Caco-2 (cell line): ENCODE data around the gene FXR2. TPM values are rescaled to one million over a fixed set of nuclear protein-coding genes. Genes with fewer than 3 reads are reported as not detected.

ENCODE experiments used
- BruUV-seq: library from RNA; stranded (reverse); fragments of 400-500 nt; replicated peaks from 2 replicates; lab custom pipeline; 2021; lab: Mats Ljungman, UMichigan
- CTCF ChIA-PET: fragments of 300-600 bp; sonication (Branson Sonifier 250); formaldehyde crosslinking; loops from one replicate; lab custom pipeline; 2022; ENCODE audit warnings: antibody characterized with exemption; lab: Charles Lee
- POLR2A ChIA-PET: fragments of 300-600 bp; sonication (Branson Sonifier 250); formaldehyde crosslinking; loops from one replicate; lab custom pipeline; 2022; ENCODE audit warnings: antibody characterized with exemption; lab: Charles Lee
- DNase-seq, 2 experiments: peaks; one replicate each; pipeline versions ENCODE4 v3.0.0 to v3.0.0-alpha.2; 2020 to 2022
- H3K27me3 ChIP-seq: replicated peaks from 2 replicates; pipeline ENCODE4 v1.6.0; 2011; ENCODE audit warnings: low read length; ENCODE audit not compliant: control insufficient read depth, insufficient read depth
- H3K36me3 ChIP-seq: 2 replicates; pipeline ENCODE4 v1.5.1; 2011; ENCODE audit warnings: low read length; ENCODE audit not compliant: control insufficient read depth, insufficient read depth
- H3K4me1 ChIP-seq: fragments of 250-450 bp; sonication (Bioruptor Pico); 2 replicates; pipeline ENCODE4 v1.5.1; 2020; ENCODE audit warnings: mild to moderate bottlenecking
- H3K4me3 ChIP-seq: 2 replicates; pipeline ENCODE4 v1.5.1; 2011; ENCODE audit warnings: low read depth, mild to moderate bottlenecking, control low read depth, low read length
- H3K9me3 ChIP-seq: fragments of 250-450 bp; sonication (Bioruptor Pico); 2 replicates; pipeline ENCODE4 v1.5.1; 2020; ENCODE audit warnings: mild to moderate bottlenecking, moderate library complexity
- H3K27ac Mint-ChIP-seq: one replicate; pipeline ENCODE4 v1.8.0; 2022; ENCODE audit warnings: mixed read lengths; ENCODE audit not compliant: unreplicated experiment
- H3K27me3 Mint-ChIP-seq: one replicate; pipeline ENCODE4 v1.8.0; 2022; ENCODE audit warnings: mixed read lengths; ENCODE audit not compliant: insufficient read depth, unreplicated experiment
- H3K36me3 Mint-ChIP-seq: one replicate; pipeline ENCODE4 v1.8.0; 2022; ENCODE audit warnings: mild to moderate bottlenecking, mixed read lengths; ENCODE audit not compliant: insufficient read depth, unreplicated experiment
- H3K4me1 Mint-ChIP-seq: one replicate; pipeline ENCODE4 v1.8.0; 2022; ENCODE audit warnings: low read depth, mixed read lengths; ENCODE audit not compliant: unreplicated experiment
- H3K4me3 Mint-ChIP-seq: one replicate; pipeline ENCODE4 v1.8.0; 2022; ENCODE audit warnings: mild to moderate bottlenecking, moderate library complexity, mixed read lengths; ENCODE audit not compliant: unreplicated experiment
- H3K9me3 Mint-ChIP-seq: one replicate; pipeline ENCODE4 v1.8.0; 2022; ENCODE audit warnings: mixed read lengths; ENCODE audit not compliant: unreplicated experiment
- intact Hi-C: fragments of 100-400 bp; cut with micrococcal nuclease; formaldehyde crosslinking; loops from one replicate; pipeline ENCODE4 v1.10.0; 2022; ENCODE audit not compliant: unreplicated experiment
- total RNA-seq: library from RNA; stranded (reverse); gene quantifications from 2 replicates; pipeline ENCODE4 v1.2.3, GENCODE V29; 2022
- TF ChIP-seq, protein P1 (sequence below), 2 experiments: fragments of 200-600 bp in 1 of 2; IDR thresholded peaks; 1 replicate in 1 of 2; 2 replicates in 1 of 2; pipeline versions ENCODE4 v1.5.1 to v1.8.0; 2011 to 2022; ENCODE audit warnings: antibody characterized with exemption in 1 of 2, control low read depth in 1 of 2, inconsistent platforms in 1 of 2, low read depth in 1 of 2, low read length in 1 of 2, mild to moderate bottlenecking in 1 of 2, moderate library complexity in 1 of 2; ENCODE audit not compliant: insufficient read depth in 1 of 2, severe bottlenecking in 1 of 2, unreplicated experiment in 1 of 2

FXR2 gene
- total RNA-seq, 1 experiment from 2014 or later: 25.3 TPM

DNA sequence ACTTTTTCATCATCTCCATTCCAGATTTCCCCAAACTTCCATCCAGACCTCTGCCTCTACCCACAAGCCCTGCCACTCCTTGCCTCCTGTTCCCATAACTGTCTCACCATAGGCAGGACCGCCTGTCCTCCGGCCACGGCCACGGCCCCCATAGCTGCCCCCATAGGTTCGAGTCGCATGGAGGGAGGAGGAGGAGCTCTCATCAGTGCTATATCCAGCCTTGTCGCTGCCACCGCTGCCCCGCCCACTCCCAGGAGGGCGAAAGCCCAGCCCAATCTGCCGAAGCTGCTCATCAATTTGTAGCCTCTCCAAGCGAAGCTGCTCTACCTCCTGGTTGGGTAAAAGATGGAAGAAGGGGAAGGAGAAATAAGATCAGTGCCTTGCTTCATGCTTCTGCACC lies 21.4 kb downstream of the FXR2 start:
- H3K4me1 Mint-ChIP-seq: no peaks in the 10 kb centered on the region
- Histone ChIP-seq H3K4me3 (no peak overlapping the region), H3K9me3 (no peaks in the 10 kb centered on the region), H3K27me3 (no peaks in the 10 kb centered on the region), H3K36me3 (no peaks in the 10 kb centered on the region), H3K4me1 (no peaks in the 10 kb centered on the region)
- no peak for DNase-seq
- H3K27me3 Mint-ChIP-seq: no peaks in the 10 kb centered on the region
- ChIA-PET POLR2A (no interaction called here), CTCF (no interaction called here)
- no TSS peak for BruUV-seq
- H3K9me3 Mint-ChIP-seq: no peaks in the 10 kb centered on the region
- peaks cover 68% of the 10 kb centered on the region for H3K36me3 Mint-ChIP-seq
- H3K4me3 Mint-ChIP-seq: no peak overlapping the region
- intact Hi-C loops: no loop called here
- H3K27ac Mint-ChIP-seq: no peak overlapping the region
- TF ChIP-seq, protein P1, sequence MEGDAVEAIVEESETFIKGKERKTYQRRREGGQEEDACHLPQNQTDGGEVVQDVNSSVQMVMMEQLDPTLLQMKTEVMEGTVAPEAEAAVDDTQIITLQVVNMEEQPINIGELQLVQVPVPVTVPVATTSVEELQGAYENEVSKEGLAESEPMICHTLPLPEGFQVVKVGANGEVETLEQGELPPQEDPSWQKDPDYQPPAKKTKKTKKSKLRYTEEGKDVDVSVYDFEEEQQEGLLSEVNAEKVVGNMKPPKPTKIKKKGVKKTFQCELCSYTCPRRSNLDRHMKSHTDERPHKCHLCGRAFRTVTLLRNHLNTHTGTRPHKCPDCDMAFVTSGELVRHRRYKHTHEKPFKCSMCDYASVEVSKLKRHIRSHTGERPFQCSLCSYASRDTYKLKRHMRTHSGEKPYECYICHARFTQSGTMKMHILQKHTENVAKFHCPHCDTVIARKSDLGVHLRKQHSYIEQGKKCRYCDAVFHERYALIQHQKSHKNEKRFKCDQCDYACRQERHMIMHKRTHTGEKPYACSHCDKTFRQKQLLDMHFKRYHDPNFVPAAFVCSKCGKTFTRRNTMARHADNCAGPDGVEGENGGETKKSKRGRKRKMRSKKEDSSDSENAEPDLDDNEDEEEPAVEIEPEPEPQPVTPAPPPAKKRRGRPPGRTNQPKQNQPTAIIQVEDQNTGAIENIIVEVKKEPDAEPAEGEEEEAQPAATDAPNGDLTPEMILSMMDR (IDR thresholded peaks at IDR 0.05; ENCODE audit: insufficient read depth in 1 of 2, low read depth in 1 of 2, low read length in 1 of 2, severe bottlenecking in 1 of 2, unreplicated experiment in 1 of 2): no peak

DNA sequence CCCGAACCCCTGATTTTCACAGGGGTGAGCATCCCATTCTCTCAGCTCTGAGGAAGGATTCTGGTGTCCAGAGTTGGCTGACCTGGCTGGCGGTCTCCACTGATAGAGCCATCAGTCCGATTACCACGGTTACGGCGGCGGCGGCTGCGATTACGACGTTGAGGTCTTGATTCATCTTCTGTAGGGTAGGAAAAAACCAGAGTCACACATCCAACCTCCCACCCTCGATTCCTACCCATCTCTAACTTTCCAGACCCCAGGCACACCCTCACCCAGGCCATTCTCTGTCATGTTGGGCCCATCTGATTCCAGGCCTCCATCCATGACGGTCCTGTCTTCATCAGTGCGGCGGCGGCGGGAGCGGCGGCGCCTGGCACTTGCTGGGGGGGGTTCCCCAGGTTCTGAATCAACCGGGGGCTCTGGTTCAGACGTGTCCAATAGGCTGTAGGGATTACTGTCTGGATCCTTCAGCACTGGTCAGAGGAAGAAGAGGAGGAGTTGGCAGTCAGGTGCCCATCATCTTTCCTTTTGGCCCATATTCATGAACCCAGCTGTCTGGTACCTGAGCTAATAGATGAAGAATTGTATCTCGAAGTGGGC lies 22.2 kb downstream of the FXR2 start:
- TF ChIP-seq, protein P1 (IDR thresholded peaks at IDR 0.05; ENCODE audit: insufficient read depth in 1 of 2, low read depth in 1 of 2, low read length in 1 of 2, severe bottlenecking in 1 of 2, unreplicated experiment in 1 of 2): no peak
- Histone ChIP-seq H3K4me3 (no peak overlapping the region), H3K9me3 (no peaks in the 10 kb centered on the region), H3K36me3 (no peaks in the 10 kb centered on the region), H3K27me3 (no peaks in the 10 kb centered on the region), H3K4me1 (no peaks in the 10 kb centered on the region)
- H3K27me3 Mint-ChIP-seq: no peaks in the 10 kb centered on the region
- BruUV-seq: no TSS peak
- no peak overlapping the region for H3K4me3 Mint-ChIP-seq
- POLR2A ChIA-PET: interaction anchor here (0.6 kb wide), 1 partner anchor 173 kb away, joined by 3 read pairs; no protein-coding TSS in a partner anchor
- H3K27ac Mint-ChIP-seq: no peak overlapping the region
- DNase-seq: no peak
- H3K4me1 Mint-ChIP-seq: no peaks in the 10 kb centered on the region
- CTCF ChIA-PET: no interaction called here
- intact Hi-C loops: no loop called here
- no peaks in the 10 kb centered on the region for H3K9me3 Mint-ChIP-seq
- peaks cover 69% of the 10 kb centered on the region for H3K36me3 Mint-ChIP-seq

DNA sequence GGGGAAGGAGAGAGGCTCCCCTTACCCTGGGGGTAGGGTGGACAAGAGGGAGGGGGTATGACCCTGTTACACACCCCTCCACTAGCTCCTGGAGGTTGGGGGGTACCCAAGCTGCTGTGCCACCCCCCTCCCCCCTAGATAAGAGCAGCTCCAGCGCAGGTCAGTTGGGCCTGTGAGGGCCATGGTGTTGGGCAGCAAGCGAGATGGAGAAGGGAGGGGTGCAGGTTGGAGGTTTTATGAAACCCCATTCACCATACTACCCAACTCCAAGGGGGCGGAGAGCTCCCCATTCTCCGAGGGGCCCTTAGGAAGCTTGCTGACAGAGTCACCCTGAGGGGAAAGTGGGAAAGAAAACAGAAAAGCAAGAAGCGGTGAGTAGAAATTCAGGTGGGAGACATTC lies 23.1 kb downstream of the FXR2 start:
- BruUV-seq: no TSS peak
- Mint-ChIP-seq H3K4me1 (no peaks in the 10 kb centered on the region), H3K36me3 (peaks cover 66% of the 10 kb centered on the region), H3K9me3 (no peaks in the 10 kb centered on the region), H3K27ac (peak overlapping the region; percentile 53), H3K4me3 (no peak overlapping the region), H3K27me3 (no peaks in the 10 kb centered on the region)
- no peaks in the 10 kb centered on the region for H3K9me3 ChIP-seq
- no peaks in the 10 kb centered on the region for H3K36me3 ChIP-seq
- intact Hi-C loops: no loop called here
- TF ChIP-seq, protein P1 (IDR thresholded peaks at IDR 0.05; ENCODE audit: insufficient read depth in 1 of 2, low read depth in 1 of 2, low read length in 1 of 2, severe bottlenecking in 1 of 2, unreplicated experiment in 1 of 2): no peak
- POLR2A ChIA-PET: interaction anchor here (0.6 kb wide), 1 partner anchor 172 kb away, joined by 3 read pairs; no protein-coding TSS in a partner anchor
- no peaks in the 10 kb centered on the region for H3K27me3 ChIP-seq
- no peak for DNase-seq
- no peaks in the 10 kb centered on the region for H3K4me1 ChIP-seq
- H3K4me3 ChIP-seq: no peak overlapping the region
- CTCF ChIA-PET: no interaction called here
